Pancreas (tissue), 10 donors: ENCODE measurements around the gene QKI. TPM values are rescaled to one million over a fixed set of nuclear protein-coding genes. Genes with fewer than 3 reads are reported as not detected.

Source experiments
- ATAC-seq, 4 donors: fragments of 200-7000 bp; cut with Tn5 transposase; one replicate each; pipeline versions ENCODE4 v1.8.0 to v1.9.1; 2020; ENCODE audit warnings: mild to moderate bottlenecking in 4 of 4, moderate library complexity in 4 of 4
- DNase-seq, 6 donors: peaks; one replicate each; pipeline ENCODE4 v3.0.0-alpha.2; 2020
- FAIRE-seq: peaks from 2 replicates; lab custom pipeline; 2012; peaks lifted over from hg19 to GRCh38; lab: Jason Lieb, UNC
- H3K27ac ChIP-seq, 4 donors: fragments of 200-600 bp; sonication (generic); 1 replicate in 3 of 4; 2 replicates in 1 of 4; pipeline versions ENCODE4 v1.5.0 to v1.8.0; 2020
- H3K27me3 ChIP-seq, 4 donors: fragments of 200-600 bp; one replicate each; pipeline ENCODE4 v1.8.0; 2021
- H3K36me3 ChIP-seq, 3 donors: fragments of 200-600 bp; sonication (generic) in 1 of 3; one replicate each; pipeline versions ENCODE4 v1.5.0 to v1.8.0; 2020 to 2021
- H3K4me1 ChIP-seq, 3 donors: fragments of 200-600 bp; one replicate each; pipeline ENCODE4 v1.8.0; 2021
- H3K4me3 ChIP-seq, 4 donors: fragments of 200-600 bp; sonication (generic) in 2 of 4; one replicate each; pipeline versions ENCODE4 v1.5.0 to v1.8.0; 2020 to 2021
- H3K9me3 ChIP-seq, 4 donors: fragments of 200-600 bp; one replicate each; pipeline ENCODE4 v1.8.0; 2021
- WGBS, 2 donors: extraction: QIAGEN DNeasy Blood & Tissue Kit; methylation state at CpG; one replicate each; pipeline ENCODE4 v1.1.7; 2013; 5-methylcytosine and 5-hydroxymethylcytosine counted together
- intact Hi-C, 3 donors: fragments of 100-400 bp; cut with DNase I; formaldehyde crosslinking; loops; one replicate each; pipeline versions ENCODE4 v1.11.1 to v1.14.2; 2022
- polyA plus RNA-seq, 2 donors: library from polyadenylated mRNA; stranded (reverse); fragments of 200-250 nt; gene quantifications; one replicate each; pipeline ENCODE4 v1.2.3, GENCODE V29; 2013
- total RNA-seq, 6 donors: library from RNA; stranded (reverse); fragmentation: NEBNext Ultra II Directional in 4 of 6; extraction: Animal tissue kit (Norgen Biotek cat#: 25700) in 4 of 6; gene quantifications; one replicate each; pipeline versions ENCODE4 v1.2.1 to v1.2.4, GENCODE V29; 2021 to 2023
- TF ChIP-seq, protein P1 (sequence below), 4 donors: fragments of 200-600 bp; sonication (generic) in 3 of 4; IDR thresholded peaks; one replicate each; pipeline versions ENCODE4 v1.5.0 to v1.8.0; 2021; ENCODE audit warnings: antibody characterized with exemption in 4 of 4
- donor health status: healthy with polysubstance abuse.
- donor health status: DM: no; HTN: no; CAD: no; lungs with moderate emphysema.
- donor health status: DM: no; HTN: no; CAD: no.
- donor health status: control.
- donor health status: control.
- donor health status: Bipolar disorder and iron deficiency.
- donor health status: DM: yes; HTN: yes; CAD: no.
- donor health status: DM: no; HTN: no; CAD: no.
- donor health status: DM: no; HTN: no; CAD: no.
- donor health status: DM: yes; HTN: yes; CAD: no.

QKI gene
- total and polyA plus RNA-seq, 8 donors: 9.0 to 52.6 (median 21.6) TPM

DNA sequence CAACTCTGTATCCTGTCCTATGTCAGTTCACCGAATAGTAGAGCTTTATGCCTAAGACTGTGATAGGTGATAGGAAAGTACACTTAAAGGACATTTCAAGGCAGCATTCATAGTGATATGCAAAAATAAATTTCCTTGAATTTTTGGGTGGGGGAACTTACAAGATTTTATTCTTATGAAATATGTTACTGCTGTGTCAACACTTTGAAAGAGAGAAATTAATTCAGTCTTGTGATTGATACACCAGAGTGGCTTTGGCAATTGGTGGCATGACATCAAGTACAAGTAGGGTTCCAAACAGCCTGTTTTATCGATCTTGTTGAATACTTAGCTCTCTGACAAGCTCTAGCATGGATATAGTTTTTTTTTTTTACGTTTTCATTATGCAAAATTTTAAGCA, 72.3 kb downstream of the QKI start:
- peaks cover 4 to 18% (median 13%) of the 10 kb centered on the region in 3 donors for H3K4me1 ChIP-seq
- TF ChIP-seq, protein P1, sequence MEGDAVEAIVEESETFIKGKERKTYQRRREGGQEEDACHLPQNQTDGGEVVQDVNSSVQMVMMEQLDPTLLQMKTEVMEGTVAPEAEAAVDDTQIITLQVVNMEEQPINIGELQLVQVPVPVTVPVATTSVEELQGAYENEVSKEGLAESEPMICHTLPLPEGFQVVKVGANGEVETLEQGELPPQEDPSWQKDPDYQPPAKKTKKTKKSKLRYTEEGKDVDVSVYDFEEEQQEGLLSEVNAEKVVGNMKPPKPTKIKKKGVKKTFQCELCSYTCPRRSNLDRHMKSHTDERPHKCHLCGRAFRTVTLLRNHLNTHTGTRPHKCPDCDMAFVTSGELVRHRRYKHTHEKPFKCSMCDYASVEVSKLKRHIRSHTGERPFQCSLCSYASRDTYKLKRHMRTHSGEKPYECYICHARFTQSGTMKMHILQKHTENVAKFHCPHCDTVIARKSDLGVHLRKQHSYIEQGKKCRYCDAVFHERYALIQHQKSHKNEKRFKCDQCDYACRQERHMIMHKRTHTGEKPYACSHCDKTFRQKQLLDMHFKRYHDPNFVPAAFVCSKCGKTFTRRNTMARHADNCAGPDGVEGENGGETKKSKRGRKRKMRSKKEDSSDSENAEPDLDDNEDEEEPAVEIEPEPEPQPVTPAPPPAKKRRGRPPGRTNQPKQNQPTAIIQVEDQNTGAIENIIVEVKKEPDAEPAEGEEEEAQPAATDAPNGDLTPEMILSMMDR (IDR thresholded peaks at IDR 0.05): no peak
- ATAC-seq: no peak
- no peak overlapping the region for H3K27ac ChIP-seq
- no peak overlapping the region for H3K4me3 ChIP-seq
- intact Hi-C loops: no loop called here
- DNase-seq: no peak
- no peak for FAIRE-seq
- 42 to 51% methylated on average over 3 of the region's 3 CpGs for WGBS, 2 donors
- no peaks in the 10 kb centered on the region for H3K9me3 ChIP-seq
- peaks cover 0 to 3% (median 0%) of the 10 kb centered on the region in 3 donors for H3K36me3 ChIP-seq
- H3K27me3 ChIP-seq: no peaks in the 10 kb centered on the region

DNA sequence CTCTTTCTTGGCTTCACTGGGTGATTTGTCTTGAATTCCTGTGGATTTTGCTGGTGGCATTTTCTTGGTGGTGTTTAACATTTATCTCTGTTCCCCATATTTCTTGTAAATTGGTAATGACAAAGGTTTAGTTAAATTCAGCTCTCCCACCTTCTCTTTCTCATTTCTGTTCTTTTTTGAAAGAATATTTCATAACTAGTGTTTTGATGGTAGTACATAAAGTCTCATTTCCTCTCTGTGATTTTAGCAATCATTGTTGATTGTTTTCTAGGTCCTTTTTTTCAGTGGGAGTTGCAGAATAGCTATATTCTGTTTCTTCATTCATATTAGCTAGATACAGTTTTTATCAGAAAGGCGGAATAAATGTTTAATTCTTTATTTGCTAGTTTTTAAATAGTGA, 73.1 kb downstream of the QKI start:
- Histone ChIP-seq H3K36me3 (peaks cover 0 to 3% (median 0%) of the 10 kb centered on the region in 3 donors), H3K9me3 (no peaks in the 10 kb centered on the region), H3K27ac (no peak overlapping the region), H3K27me3 (no peaks in the 10 kb centered on the region), H3K4me1 (peaks cover 4 to 26% (median 14%) of the 10 kb centered on the region in 3 donors), H3K4me3 (no peak overlapping the region)
- DNase-seq (no peak), FAIRE-seq (no peak), ATAC-seq (no peak)
- intact Hi-C loops: no loop called here
- 88 to 94% methylated on average over 1 of the region's 1 CpG for WGBS, 2 donors
- TF ChIP-seq, protein P1 (IDR thresholded peaks at IDR 0.05): no peak

DNA sequence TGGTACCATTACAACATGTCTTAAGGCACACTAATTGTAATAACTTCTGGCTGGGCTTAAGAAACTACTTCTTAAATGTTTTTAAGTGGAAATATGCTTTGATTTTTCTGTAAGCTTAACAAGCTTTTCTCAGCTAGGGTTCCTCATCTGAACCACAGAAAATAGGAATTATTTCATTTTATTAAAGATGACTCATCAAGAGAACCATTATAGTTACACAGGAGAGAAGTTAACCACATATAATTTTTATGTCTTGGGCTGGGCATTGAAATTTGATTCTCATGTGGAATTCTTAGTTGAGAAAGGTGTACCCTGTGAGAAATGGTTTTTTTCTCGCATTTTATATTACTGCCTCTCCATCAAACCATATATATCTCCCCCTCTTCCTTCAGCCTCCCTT, 75.1 kb downstream of the QKI start:
- no peak for ATAC-seq
- TF ChIP-seq, protein P1 (IDR thresholded peaks at IDR 0.05): no peak

DNA sequence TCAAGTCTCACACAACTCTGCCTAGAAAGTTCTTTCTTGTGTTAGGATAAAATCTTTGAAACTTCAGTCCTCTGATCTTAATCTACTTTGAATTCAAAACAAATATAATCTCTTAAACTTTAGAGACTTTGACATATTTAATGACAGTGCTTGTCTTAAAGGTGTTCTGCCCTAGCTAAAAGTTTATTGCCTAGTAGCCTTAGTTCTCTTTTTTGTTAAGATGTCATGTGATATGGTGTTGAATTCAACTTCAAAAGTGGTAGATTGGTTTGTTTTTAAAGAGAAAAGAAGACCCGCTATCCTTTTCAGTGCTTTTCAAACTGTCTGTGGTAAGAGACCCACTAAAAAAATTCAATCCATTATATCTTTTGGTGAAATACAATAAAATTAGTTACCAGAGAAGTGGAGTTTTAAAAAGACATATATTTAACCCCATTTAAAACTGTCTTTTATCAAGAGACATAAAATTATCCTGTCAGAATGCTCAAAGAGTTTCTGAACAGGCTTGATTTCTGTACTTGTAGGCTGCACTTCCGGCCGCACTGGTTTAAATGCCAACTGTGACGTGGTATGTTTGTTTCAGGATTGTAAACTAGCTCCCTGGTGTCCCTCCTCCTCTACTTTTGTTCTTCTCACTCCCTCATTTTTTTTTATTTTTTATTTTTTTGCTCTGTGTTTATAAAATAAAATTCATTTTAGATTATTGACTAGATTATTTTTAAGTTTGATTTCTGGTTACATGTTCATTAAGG, 76.5 kb downstream of the QKI start:
- Histone ChIP-seq H3K27me3 (no peaks in the 10 kb centered on the region), H3K36me3 (no peaks in the 10 kb centered on the region), H3K4me3 (no peak overlapping the region), H3K4me1 (peaks cover 8 to 31% (median 14%) of the 10 kb centered on the region in 3 donors), H3K27ac (peak overlapping the region in 2 of 4 donors; percentile 55 to 58), H3K9me3 (no peaks in the 10 kb centered on the region)
- intact Hi-C loops: no loop called here
- peak; percentile 92 for FAIRE-seq
- TF ChIP-seq, protein P1 (IDR thresholded peaks at IDR 0.05): no peak
- ATAC-seq: peak; percentile 94 to 97 (median 96)
- WGBS, 2 donors: 28 to 31% methylated on average over 4 of the region's 4 CpGs
- peak in 5 of 6 donors; percentile 63 to 80 (median 71) for DNase-seq

More for the DNA sequence above, 75.1 kb downstream of the QKI start:
- 96 to 100% methylated on average over 1 of the region's 1 CpG for WGBS, 2 donors
- Histone ChIP-seq H3K27me3 (no peaks in the 10 kb centered on the region), H3K27ac (no peak overlapping the region), H3K9me3 (no peaks in the 10 kb centered on the region), H3K36me3 (no peaks in the 10 kb centered on the region), H3K4me1 (peaks cover 4 to 31% (median 14%) of the 10 kb centered on the region in 3 donors), H3K4me3 (no peak overlapping the region)
- DNase-seq: no peak
- FAIRE-seq: no peak
- intact Hi-C loops: no loop called here
